ENCODE measurements around the gene CCDC57.

CCDC57 gene

DNA sequence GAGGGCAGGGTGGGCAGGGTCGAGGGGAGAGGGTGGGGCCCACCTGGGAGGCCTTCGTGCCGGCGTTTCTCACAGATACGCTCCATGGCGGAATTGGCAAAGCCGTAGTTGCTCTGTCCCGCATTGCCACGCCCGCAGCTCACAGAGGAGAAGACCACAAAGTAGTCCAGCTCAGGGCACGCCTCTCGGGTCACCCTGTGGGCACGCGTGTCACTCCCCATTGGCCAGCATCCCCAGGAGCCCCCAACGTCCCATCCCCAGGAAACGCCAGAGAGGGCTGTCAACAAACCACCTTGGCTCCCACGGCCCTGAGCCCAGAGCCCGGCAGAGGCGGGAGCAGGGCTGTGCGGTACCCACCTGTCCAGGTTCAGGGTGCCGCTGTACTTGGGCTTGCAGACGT, 130.7 kb downstream of the CCDC57 start:
- Histone ChIP-seq H3K79me2 (ENCODE audit: control insufficient read depth, low read length) (no peaks in the 10 kb centered on the region), H3K9me2 (replicated peaks; ENCODE audit: control insufficient read depth, low read length) (no peaks in the 10 kb centered on the region), H4K20me1 (ENCODE audit: control insufficient read depth, insufficient read depth, low read depth, low read length) (no peaks in the 10 kb centered on the region; the same call in 1 of the 2 replicates), H3K27ac (ENCODE audit: low read depth, low read length) (no peak overlapping the region), H3F3A (ENCODE audit: control insufficient read depth, insufficient read depth) (0 out of 2 replicates have a peak, but pooled peaks cover 2% of the 10 kb centered on the region), H3K9me3 (ENCODE audit: control insufficient read depth, insufficient read depth, low read length) (no peaks in the 10 kb centered on the region), H3K36me3 (ENCODE audit: control insufficient read depth, low read length) (peaks cover 88% of the 10 kb centered on the region), H3K4me3 (ENCODE audit: low read length) (no peak overlapping the region), H3K4me1 (ENCODE audit: control insufficient read depth, low read length) (no peaks in the 10 kb centered on the region; the same call in 1 of the 2 replicates), H3K27me3 (ENCODE audit: control insufficient read depth, low read length) (no peaks in the 10 kb centered on the region), H3K4me2 (ENCODE audit: low read length) (no peak overlapping the region)
- TF ChIP-seq, protein P1, sequence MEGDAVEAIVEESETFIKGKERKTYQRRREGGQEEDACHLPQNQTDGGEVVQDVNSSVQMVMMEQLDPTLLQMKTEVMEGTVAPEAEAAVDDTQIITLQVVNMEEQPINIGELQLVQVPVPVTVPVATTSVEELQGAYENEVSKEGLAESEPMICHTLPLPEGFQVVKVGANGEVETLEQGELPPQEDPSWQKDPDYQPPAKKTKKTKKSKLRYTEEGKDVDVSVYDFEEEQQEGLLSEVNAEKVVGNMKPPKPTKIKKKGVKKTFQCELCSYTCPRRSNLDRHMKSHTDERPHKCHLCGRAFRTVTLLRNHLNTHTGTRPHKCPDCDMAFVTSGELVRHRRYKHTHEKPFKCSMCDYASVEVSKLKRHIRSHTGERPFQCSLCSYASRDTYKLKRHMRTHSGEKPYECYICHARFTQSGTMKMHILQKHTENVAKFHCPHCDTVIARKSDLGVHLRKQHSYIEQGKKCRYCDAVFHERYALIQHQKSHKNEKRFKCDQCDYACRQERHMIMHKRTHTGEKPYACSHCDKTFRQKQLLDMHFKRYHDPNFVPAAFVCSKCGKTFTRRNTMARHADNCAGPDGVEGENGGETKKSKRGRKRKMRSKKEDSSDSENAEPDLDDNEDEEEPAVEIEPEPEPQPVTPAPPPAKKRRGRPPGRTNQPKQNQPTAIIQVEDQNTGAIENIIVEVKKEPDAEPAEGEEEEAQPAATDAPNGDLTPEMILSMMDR (IDR thresholded peaks at IDR 0.05; ENCODE audit: low read depth, low read length, poor library complexity, severe bottlenecking), result no peak
- TF ChIP-seq EZH2phosphoT487 (IDR thresholded peaks at IDR 0.05; ENCODE audit: borderline replicate concordance, low read length), result no peak

GRCh38 chr17:82081546-82081945, 131.1 kb downstream of the CCDC57 start:
- no peak for TF ChIP-seq EZH2phosphoT487 (IDR thresholded peaks at IDR 0.05; ENCODE audit: borderline replicate concordance, low read length)
- TF ChIP-seq, protein P1 (IDR thresholded peaks at IDR 0.05; ENCODE audit: low read depth, low read length, poor library complexity, severe bottlenecking), result no peak
- H3K4me2 ChIP-seq (ENCODE audit: low read length), result no peak overlapping the region
- no peak overlapping the region for H3K27ac ChIP-seq (ENCODE audit: low read depth, low read length)
- peaks cover 84% of the 10 kb centered on the region for H3K36me3 ChIP-seq (ENCODE audit: control insufficient read depth, low read length)
- H3K4me3 ChIP-seq (ENCODE audit: low read length), result no peak overlapping the region
- peaks cover 5% of the 10 kb centered on the region for H3F3A ChIP-seq (ENCODE audit: control insufficient read depth, insufficient read depth)
- no peaks in the 10 kb centered on the region for H3K9me2 ChIP-seq (replicated peaks; ENCODE audit: control insufficient read depth, low read length)
- H3K4me1 ChIP-seq (ENCODE audit: control insufficient read depth, low read length), result peaks cover 2% of the 10 kb centered on the region
- H3K9me3 ChIP-seq (ENCODE audit: control insufficient read depth, insufficient read depth, low read length), result no peaks in the 10 kb centered on the region
- no peaks in the 10 kb centered on the region; the same call in 1 of the 2 replicates for H4K20me1 ChIP-seq (ENCODE audit: control insufficient read depth, insufficient read depth, low read depth, low read length)
- H3K79me2 ChIP-seq (ENCODE audit: control insufficient read depth, low read length), result no peaks in the 10 kb centered on the region
- no peaks in the 10 kb centered on the region for H3K27me3 ChIP-seq (ENCODE audit: control insufficient read depth, low read length)

DNA sequence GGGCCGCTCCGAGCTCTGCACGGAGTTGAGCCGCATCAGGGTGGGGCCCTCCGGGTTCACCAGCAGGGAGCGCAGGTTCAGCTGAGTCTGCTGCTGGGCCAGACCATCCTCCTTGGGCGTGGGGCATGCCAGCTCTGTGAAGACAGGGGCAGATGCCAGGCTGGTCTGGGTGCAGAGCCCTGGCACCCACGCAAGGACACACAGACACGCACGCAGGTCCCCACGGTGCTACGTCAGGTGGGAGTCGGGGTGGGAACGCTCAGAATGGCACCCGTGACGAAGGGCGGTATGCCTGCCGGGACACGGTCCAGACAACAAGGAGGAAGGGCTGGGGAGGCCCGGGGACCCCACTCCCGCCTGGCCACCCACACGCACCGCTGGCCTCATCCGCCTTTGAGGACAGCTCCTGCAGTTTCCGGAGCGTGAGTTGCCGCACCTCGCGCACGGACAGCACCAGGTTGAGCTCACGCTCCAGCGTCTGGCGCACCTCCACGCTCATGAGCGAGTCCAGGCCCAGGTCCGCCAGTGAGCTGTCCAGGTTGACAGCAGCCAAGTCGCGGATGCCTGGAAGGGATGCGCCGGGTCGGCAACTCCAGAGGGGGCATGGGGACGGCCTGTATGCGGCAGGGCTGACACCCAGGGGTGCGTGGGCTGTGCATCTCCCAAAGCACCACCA, 131.7 kb downstream of the CCDC57 start:
- Histone ChIP-seq H3K27ac (ENCODE audit: low read depth, low read length) (no peak overlapping the region), H3F3A (ENCODE audit: control insufficient read depth, insufficient read depth) (peaks cover 10% of the 10 kb centered on the region), H3K27me3 (ENCODE audit: control insufficient read depth, low read length) (no peaks in the 10 kb centered on the region), H3K4me2 (ENCODE audit: low read length) (no peak overlapping the region), H4K20me1 (ENCODE audit: control insufficient read depth, insufficient read depth, low read depth, low read length) (peaks cover 3% of the 10 kb centered on the region; the same call in 1 of the 2 replicates), H3K36me3 (ENCODE audit: control insufficient read depth, low read length) (peaks cover 78% of the 10 kb centered on the region), H3K4me3 (ENCODE audit: low read length) (no peak overlapping the region), H3K4me1 (ENCODE audit: control insufficient read depth, low read length) (peaks cover 8% of the 10 kb centered on the region), H3K9me3 (ENCODE audit: control insufficient read depth, insufficient read depth, low read length) (no peaks in the 10 kb centered on the region), H3K9me2 (replicated peaks; ENCODE audit: control insufficient read depth, low read length) (no peaks in the 10 kb centered on the region), H3K79me2 (ENCODE audit: control insufficient read depth, low read length) (no peaks in the 10 kb centered on the region)
- no peak for TF ChIP-seq EZH2phosphoT487 (IDR thresholded peaks at IDR 0.05; ENCODE audit: borderline replicate concordance, low read length)
- TF ChIP-seq, protein P1 (IDR thresholded peaks at IDR 0.05; ENCODE audit: low read depth, low read length, poor library complexity, severe bottlenecking), result no peak
